GM23248 (cell line): ENCODE data around the gene PPP4C.

Source experiments
- EZH2 ChIP-seq: fragments of 200-600 bp; sonication (generic); IDR thresholded peaks from 2 replicates; pipeline ENCODE4 v1.6.1; 2018; ENCODE audit warnings: antibody characterized with exemption, mild to moderate bottlenecking; ENCODE audit not compliant: insufficient read depth, poor library complexity, severe bottlenecking
- EZH2phosphoT487 ChIP-seq: fragments of 200-600 bp; sonication (generic); IDR thresholded peaks from 2 replicates; pipeline ENCODE4 v1.6.1; 2018; ENCODE audit warnings: antibody characterized with exemption, moderate library complexity, mild to moderate bottlenecking, low read depth; ENCODE audit not compliant: insufficient read depth

- TF ChIP-seq EZH2 (no peak), EZH2phosphoT487 (no peak)
Measured at GRCh38 chr16:30026449-30026848, 49.3 kb upstream of the PPP4C start.
